ENCODE data around the gene UBE2J2. TPM values are rescaled to one million over a fixed set of nuclear protein-coding genes. Genes with fewer than 3 reads are reported as not detected.

The UBE2J2 gene
- total RNA-seq, 1 donor from 2014 or later: 52.0 TPM

DNA sequence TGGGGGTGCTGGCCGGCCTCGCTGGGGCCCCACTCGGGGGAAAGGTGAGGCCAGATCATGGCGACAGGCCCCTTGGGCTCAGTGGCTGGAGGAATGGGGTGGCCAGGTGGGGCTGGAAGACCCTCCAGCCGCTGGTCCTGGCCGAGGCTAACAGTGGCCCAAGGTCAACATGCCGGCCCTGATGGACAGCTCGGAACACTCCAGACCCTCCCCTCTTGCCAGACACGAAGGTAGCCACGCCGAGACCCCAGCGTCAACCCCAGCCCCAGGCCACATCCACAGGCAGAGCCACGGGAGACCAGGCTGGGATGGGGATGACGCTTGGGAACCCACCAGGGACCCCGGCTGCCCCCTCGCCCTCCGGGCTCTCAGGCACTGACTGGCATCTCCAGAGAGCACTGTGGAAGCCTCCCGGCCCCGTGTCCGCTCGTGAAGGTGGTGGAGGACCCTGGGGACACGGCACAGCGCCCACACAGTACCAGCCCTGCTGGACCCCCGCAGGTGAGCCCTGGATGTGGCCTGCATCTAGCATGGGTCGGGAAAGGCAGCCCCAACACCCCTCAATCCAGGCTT lies 26.2 kb downstream of the UBE2J2 start:
- no peak overlapping the region for H3K4me3 Mint-ChIP-seq (ENCODE audit: unreplicated experiment)
- peaks cover 3% of the 10 kb centered on the region for H3K4me1 Mint-ChIP-seq (ENCODE audit: low read depth)
- no peaks in the 10 kb centered on the region for H3K9me3 Mint-ChIP-seq (ENCODE audit: low read depth)
- H3K27ac Mint-ChIP-seq (ENCODE audit: unreplicated experiment): no peak overlapping the region
- peak; percentile 91 for DNase-seq (ENCODE audit: low spot score)
- H3K36me3 Mint-ChIP-seq (ENCODE audit: low read depth): peaks cover 1% of the 10 kb centered on the region
- TF ChIP-seq, protein P1, sequence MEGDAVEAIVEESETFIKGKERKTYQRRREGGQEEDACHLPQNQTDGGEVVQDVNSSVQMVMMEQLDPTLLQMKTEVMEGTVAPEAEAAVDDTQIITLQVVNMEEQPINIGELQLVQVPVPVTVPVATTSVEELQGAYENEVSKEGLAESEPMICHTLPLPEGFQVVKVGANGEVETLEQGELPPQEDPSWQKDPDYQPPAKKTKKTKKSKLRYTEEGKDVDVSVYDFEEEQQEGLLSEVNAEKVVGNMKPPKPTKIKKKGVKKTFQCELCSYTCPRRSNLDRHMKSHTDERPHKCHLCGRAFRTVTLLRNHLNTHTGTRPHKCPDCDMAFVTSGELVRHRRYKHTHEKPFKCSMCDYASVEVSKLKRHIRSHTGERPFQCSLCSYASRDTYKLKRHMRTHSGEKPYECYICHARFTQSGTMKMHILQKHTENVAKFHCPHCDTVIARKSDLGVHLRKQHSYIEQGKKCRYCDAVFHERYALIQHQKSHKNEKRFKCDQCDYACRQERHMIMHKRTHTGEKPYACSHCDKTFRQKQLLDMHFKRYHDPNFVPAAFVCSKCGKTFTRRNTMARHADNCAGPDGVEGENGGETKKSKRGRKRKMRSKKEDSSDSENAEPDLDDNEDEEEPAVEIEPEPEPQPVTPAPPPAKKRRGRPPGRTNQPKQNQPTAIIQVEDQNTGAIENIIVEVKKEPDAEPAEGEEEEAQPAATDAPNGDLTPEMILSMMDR (IDR thresholded peaks at IDR 0.05): no peak
- no peaks in the 10 kb centered on the region for H3K27me3 Mint-ChIP-seq (ENCODE audit: low read depth)

DNA sequence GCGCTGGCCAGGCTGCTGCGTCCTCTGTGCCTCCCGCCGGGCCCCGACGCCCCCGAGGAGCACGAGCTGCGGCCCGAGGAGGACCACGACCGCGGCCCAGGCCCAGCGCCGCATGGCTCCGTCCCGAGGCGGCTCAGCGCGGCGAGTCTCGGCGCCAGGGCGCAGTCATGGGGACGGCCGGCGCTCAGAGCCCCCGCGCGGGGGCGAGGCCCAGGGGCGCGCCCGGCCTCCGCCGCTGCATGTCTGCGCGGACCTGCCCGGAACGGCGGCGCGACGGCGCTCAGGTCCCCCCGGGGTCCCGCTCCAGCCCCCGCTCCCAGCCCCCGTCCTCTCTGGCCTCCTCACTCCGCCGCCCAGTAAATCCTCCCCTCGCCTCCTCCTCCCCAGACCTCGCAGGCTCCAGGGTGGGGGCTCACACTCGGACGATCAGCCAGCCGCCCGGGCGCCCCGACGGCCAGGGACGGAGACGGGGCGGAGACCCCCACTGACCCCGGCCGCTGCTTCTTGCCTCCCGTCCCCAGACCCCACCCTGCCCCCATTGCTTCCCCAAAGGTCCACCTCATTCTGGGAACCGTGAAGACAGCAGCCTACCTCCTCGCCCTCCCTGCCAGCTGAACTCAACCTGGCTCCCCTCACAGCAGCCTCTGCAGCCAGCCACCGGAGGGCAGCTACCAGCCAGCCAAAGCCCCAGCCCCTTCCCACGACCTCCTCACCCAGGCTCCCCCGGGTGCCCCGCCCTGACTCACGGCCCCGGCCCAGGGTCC lies 26.9 kb downstream of the UBE2J2 start, which contains the start of gene C1QTNF12:
C1QTNF12 (minus strand) TSS at position 146 of the 764 bp plus-strand sequence; CDS start at position 114, 32 bp downstream.
- H3K9me3 Mint-ChIP-seq (ENCODE audit: low read depth): no peaks in the 10 kb centered on the region
- H3K27me3 Mint-ChIP-seq (ENCODE audit: low read depth): no peaks in the 10 kb centered on the region
- TF ChIP-seq, protein P1 (IDR thresholded peaks at IDR 0.05): no peak
- H3K4me3 Mint-ChIP-seq (ENCODE audit: unreplicated experiment): no peak within 1 kb of the TSS
- no peaks in the 10 kb centered on the region for H3K36me3 Mint-ChIP-seq (ENCODE audit: low read depth)
- peaks cover 3% of the 10 kb centered on the region for H3K4me1 Mint-ChIP-seq (ENCODE audit: low read depth)
- DNase-seq (ENCODE audit: low spot score): no peak
- no peak within 1 kb of the TSS for H3K27ac Mint-ChIP-seq (ENCODE audit: unreplicated experiment)

DNA sequence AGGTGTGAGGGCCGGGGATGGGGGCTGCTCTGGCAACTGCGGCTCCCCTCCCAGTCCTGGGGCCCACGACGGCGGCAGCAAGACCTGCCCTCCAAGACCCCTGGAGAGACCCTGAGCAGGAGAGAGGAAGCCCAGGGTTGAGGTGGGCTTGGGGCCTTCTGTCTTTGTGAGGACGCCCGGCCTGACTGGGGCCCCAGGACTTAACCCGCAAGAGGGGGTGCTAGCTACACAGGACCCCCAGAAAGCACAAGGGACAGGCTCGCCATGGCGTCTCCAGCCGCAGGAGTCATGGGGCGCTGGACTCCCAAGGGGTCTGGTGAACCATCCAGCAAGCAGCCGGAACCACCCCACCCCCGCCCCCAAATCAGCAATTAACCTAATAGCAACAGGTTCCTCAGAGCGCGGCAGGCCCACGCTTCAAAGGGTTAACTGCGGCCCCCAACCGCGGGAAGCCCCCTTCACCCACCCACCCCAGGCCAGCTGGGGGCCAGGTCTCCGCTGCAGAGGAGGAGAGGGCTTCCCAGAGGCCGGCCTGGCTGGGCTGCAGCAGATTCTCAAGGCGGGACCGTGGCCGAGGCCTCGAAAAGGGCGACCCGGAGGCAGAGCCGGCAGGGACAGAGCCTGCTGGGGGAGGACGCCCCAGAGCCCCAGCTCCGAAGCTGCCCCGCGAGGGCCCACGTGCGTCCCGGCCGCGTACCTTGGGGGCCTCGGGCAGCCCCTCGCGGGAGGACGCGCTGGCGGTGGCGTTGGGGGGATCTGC lies 27.7 kb downstream of the UBE2J2 start:
- Mint-ChIP-seq H3K9me3 (ENCODE audit: low read depth) (no peaks in the 10 kb centered on the region), H3K27me3 (ENCODE audit: low read depth) (no peaks in the 10 kb centered on the region), H3K4me1 (ENCODE audit: low read depth) (peaks cover 1% of the 10 kb centered on the region), H3K36me3 (ENCODE audit: low read depth) (no peaks in the 10 kb centered on the region), H3K27ac (ENCODE audit: unreplicated experiment) (no peak overlapping the region), H3K4me3 (ENCODE audit: unreplicated experiment) (no peak overlapping the region)
- no peak for DNase-seq (ENCODE audit: low spot score)
- TF ChIP-seq, protein P1 (IDR thresholded peaks at IDR 0.05): no peak

DNA sequence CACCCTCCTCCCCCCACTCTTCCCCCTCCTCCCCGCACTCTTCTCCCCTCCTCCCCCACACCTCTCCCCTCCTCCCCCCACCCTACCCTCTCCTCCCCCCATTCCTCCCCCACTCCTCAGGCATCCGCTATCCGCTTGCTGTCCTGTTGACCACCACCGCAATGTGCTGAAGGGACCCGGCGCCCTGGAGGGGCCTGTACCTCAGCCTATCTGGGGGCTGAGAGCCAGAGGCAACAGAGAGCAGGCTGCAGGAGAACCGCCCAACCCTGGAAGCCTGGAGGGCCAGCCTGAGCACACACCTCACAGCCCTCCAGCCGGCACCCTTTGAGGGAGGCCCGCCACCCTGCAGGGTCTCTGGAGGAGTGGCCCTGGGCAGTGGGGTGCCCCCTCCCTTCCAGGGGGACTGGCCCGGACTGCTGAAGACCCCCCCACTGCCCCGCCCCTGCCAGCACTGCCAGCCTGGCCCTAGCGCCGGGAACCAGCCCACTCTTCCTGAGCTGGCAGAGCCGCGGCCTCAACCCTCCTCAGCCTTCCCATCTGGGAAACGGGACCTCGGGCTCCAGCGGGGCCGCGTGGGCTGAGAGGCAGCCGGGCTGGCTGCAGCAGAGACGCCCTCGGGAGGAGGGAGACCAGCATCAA lies 28.4 kb downstream of the UBE2J2 start:
- Mint-ChIP-seq H3K4me1 (ENCODE audit: low read depth) (no peaks in the 10 kb centered on the region), H3K27me3 (ENCODE audit: low read depth) (no peaks in the 10 kb centered on the region), H3K36me3 (ENCODE audit: low read depth) (no peaks in the 10 kb centered on the region), H3K27ac (ENCODE audit: unreplicated experiment) (no peak overlapping the region), H3K4me3 (ENCODE audit: unreplicated experiment) (no peak overlapping the region), H3K9me3 (ENCODE audit: low read depth) (no peaks in the 10 kb centered on the region)
- peak; percentile 91 for DNase-seq (ENCODE audit: low spot score)
- TF ChIP-seq, protein P1 (IDR thresholded peaks at IDR 0.05): no peak

Data from chondrocyte (in vitro differentiated cells).